ENCODE measurements around the gene MUC22.
"Not testable (repeated sequence)": the region's sequence is repeated elsewhere in the genome, so short reads cannot be mapped to it uniquely, and the experiment has no call there.

Gene MUC22

GRCh38 chr6:30991891-30992290, 18.4 kb upstream of the MUC22 start:
- no peak for TF ChIP-seq CTCF (IDR thresholded peaks at IDR 0.05; ENCODE audit: borderline replicate concordance, control extremely low read depth, extremely low read depth, insufficient read depth, missing control alignments)
- no peak for DNase-seq (ENCODE audit: low spot score)
- in situ Hi-C loops (cut with MboI; ENCODE audit: low sequenced_read_pairs, unreplicated experiment): no loop called here

DNA sequence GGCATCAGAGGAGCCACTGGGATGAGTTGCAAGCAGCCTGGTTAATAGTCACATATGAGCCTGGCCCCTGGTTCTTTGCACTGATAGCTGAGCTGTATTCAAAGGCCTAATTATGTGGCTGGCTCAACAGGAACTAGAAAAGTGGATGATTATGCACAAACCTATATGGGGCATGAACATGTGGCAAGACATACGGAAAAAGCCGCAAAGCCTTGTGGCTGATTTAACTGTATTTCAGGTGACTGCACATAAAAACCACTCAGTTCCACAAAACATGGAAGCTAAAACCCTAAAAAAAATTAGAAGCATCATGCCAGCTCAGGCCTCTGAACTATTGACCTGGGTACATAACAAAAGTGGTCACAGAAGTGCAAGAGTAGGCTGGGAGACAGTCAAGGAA, 13.0 kb upstream of the MUC22 start:
- no peak for TF ChIP-seq CTCF (IDR thresholded peaks at IDR 0.05; ENCODE audit: borderline replicate concordance, control extremely low read depth, extremely low read depth, insufficient read depth, missing control alignments)
- DNase-seq (ENCODE audit: low spot score): no peak
- in situ Hi-C loops (cut with MboI; ENCODE audit: low sequenced_read_pairs, unreplicated experiment): no loop called here

- TF ChIP-seq CTCF (IDR thresholded peaks at IDR 0.05; ENCODE audit: borderline replicate concordance, control extremely low read depth, extremely low read depth, insufficient read depth, missing control alignments): no peak
- no peak for DNase-seq (ENCODE audit: low spot score)
- in situ Hi-C loops (cut with MboI; ENCODE audit: low sequenced_read_pairs, unreplicated experiment): no loop called here
These were observed 11.5 kb upstream of the MUC22 start for GRCh38 chr6:30998785-30999184.

GRCh38 chr6:31000067-31000860, 10.0 kb upstream of the MUC22 start:
- DNase-seq (ENCODE audit: low spot score); in situ Hi-C loops (cut with MboI; ENCODE audit: low sequenced_read_pairs, unreplicated experiment): not testable (repeated sequence)

DNA sequence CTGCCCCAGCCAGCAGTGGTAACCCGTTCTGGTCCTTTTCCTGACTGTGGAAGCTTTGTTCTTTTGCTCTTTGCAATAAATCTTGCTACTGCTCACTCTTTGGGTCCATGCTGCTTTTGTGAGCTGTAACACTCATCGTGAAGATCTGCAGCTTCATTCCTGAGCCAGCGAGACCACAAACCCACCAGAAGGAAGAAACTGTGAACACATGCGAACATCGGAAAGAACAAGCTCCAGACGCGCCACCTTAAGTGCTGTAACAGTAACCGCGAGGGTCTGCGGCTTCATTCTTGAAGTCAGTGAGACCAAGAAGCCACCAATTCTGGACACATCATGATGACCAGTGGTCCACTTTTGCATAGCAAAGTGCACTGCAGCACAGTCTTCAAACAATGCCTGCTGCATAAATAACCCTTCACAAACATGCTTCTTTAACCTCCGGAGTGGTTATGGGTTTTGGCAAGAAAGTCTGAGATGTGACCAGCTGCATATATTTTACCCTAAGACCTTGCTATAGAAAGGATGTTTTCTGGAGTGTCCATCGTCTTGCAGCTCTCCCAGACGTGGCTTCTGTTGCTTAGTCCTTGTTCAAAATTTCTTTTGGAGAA, 8.9 kb upstream of the MUC22 start:
- TF ChIP-seq CTCF (IDR thresholded peaks at IDR 0.05; ENCODE audit: borderline replicate concordance, control extremely low read depth, extremely low read depth, insufficient read depth, missing control alignments): no peak
- DNase-seq (ENCODE audit: low spot score): no peak
- in situ Hi-C loops (cut with MboI; ENCODE audit: low sequenced_read_pairs, unreplicated experiment): no loop called here

- TF ChIP-seq CTCF (IDR thresholded peaks at IDR 0.05; ENCODE audit: borderline replicate concordance, control extremely low read depth, extremely low read depth, insufficient read depth, missing control alignments): no peak
- DNase-seq (ENCODE audit: low spot score): no peak
- in situ Hi-C loops (cut with MboI; ENCODE audit: low sequenced_read_pairs, unreplicated experiment): no loop called here
These were observed 7.8 kb upstream of the MUC22 start for GRCh38 chr6:31002471-31002870.

DNA sequence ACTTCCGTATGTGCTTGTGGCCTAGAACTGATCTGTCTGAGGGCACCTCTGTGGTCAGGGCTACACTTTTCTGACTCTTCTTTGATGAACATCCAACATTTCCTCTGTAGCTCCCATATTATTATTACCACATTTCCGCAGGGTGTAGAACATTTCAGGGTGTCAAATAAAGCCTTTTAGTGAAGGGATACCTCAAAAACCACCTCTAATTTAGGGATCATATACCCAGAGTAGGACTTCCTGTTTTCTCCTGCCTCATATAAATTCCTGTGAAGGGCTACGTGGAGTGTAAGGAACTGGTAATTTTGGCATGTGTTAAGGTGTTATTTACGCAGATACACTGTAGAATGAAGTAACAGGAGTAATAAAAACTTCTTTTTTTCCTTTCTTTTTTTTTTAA, 5.5 kb upstream of the MUC22 start:
- DNase-seq (ENCODE audit: low spot score): no peak
- in situ Hi-C loops (cut with MboI; ENCODE audit: low sequenced_read_pairs, unreplicated experiment): no loop called here
- no peak for TF ChIP-seq CTCF (IDR thresholded peaks at IDR 0.05; ENCODE audit: borderline replicate concordance, control extremely low read depth, extremely low read depth, insufficient read depth, missing control alignments)

Measured in GM13976 (cell line).